Activated CD4-positive, alpha-beta T cell treated with anti-CD3 and anti-CD28 coated beads for 36 hours (primary cell): Measurements from ENCODE around the gene GRK6. TPM values are rescaled to one million over a fixed set of nuclear protein-coding genes. Genes with fewer than 3 reads are reported as not detected.

Experiments
- ATAC-seq: fragments of 200-7000 bp; cut with Tn5 transposase; one replicate; pipeline ENCODE4 v1.10.0; 2021; ENCODE audit warnings: mild to moderate bottlenecking, moderate library complexity
- CTCF ChIA-PET: fragments of 350-600 bp; sonication (Branson Sonifier 250); formaldehyde crosslinking; loops from one replicate; lab custom pipeline; 2021; ENCODE audit warnings: antibody characterized with exemption; lab: Charles Lee
- POLR2A ChIA-PET: fragments of 350-600 bp; sonication (Branson Sonifier 250); formaldehyde crosslinking; loops from one replicate; lab custom pipeline; 2021; ENCODE audit warnings: antibody characterized with exemption, inconsistent platforms; lab: Charles Lee
- DNase-seq: peaks from one replicate; pipeline ENCODE4 v3.0.0-alpha.2; 2020
- H3K27ac Mint-ChIP-seq: one replicate; pipeline ENCODE4 v1.8.0; 2021; ENCODE audit warnings: mixed read lengths
- H3K27me3 Mint-ChIP-seq: one replicate; pipeline ENCODE4 v1.8.0; 2021; ENCODE audit warnings: mixed read lengths
- H3K36me3 Mint-ChIP-seq: one replicate; pipeline ENCODE4 v1.8.0; 2021; ENCODE audit warnings: low read depth, mixed read lengths
- H3K4me1 Mint-ChIP-seq: one replicate; pipeline ENCODE4 v1.8.0; 2021; ENCODE audit warnings: mixed read lengths
- H3K4me3 Mint-ChIP-seq: one replicate; pipeline ENCODE4 v1.8.0; 2021; ENCODE audit warnings: mild to moderate bottlenecking, moderate library complexity, mixed read lengths
- H3K9me3 Mint-ChIP-seq: one replicate; pipeline ENCODE4 v1.8.0; 2021; ENCODE audit warnings: low read depth, mixed read lengths
- intact Hi-C, 2 experiments: fragments of 100-400 bp; cut with DNase I in 1 of 2; cut with micrococcal nuclease in 1 of 2; formaldehyde crosslinking; loops; one replicate each; pipeline versions ENCODE4 v1.14.2 to v1.15.1; 2022 to 2024; cut with DNase I, micrococcal nuclease
- total RNA-seq, 2 experiments: library from RNA; stranded (reverse); gene quantifications; one replicate each; pipeline ENCODE4 v1.2.3, GENCODE V29; 2021

The GRK6 gene
- total RNA-seq, 2 experiments from 2014 or later = 110 to 141 TPM

- ChIA-PET CTCF (interaction anchor here (0.5 to 1.6 kb wide), 10 partner anchors 7 to 99 kb away, joined by 3 to 6 read pairs (median 4); partner anchors contain the start of gene PFN3), POLR2A (interaction anchor here (0.7 kb wide), 1 partner anchor 44 kb away, joined by 4 read pairs; no protein-coding TSS in a partner anchor)
- H3K27ac Mint-ChIP-seq = no peak overlapping the region
- ATAC-seq (no peak), DNase-seq (no peak)
- H3K36me3 Mint-ChIP-seq = peaks cover 23% of the 10 kb centered on the region
- no peak overlapping the region for H3K4me3 Mint-ChIP-seq
- H3K4me1 Mint-ChIP-seq = peaks cover 8% of the 10 kb centered on the region
- H3K9me3 Mint-ChIP-seq = no peaks in the 10 kb centered on the region
- H3K27me3 Mint-ChIP-seq = no peaks in the 10 kb centered on the region
- intact Hi-C loops = no loop called here
These were observed 62.7 kb downstream of the GRK6 start for GRCh38 chr5:177489119-177489716.

- ChIA-PET CTCF (interaction anchor here (0.7 to 1.6 kb wide), 7 partner anchors 9 to 495 kb away, joined by 3 to 6 read pairs (median 4); partner anchors contain the start of gene PFN3), POLR2A (no interaction called here)
- intact Hi-C loops = no loop called here
- ATAC-seq (no peak), DNase-seq (no peak)
- H3K4me3 Mint-ChIP-seq = no peak overlapping the region
- no peak overlapping the region for H3K27ac Mint-ChIP-seq
- H3K4me1 Mint-ChIP-seq = peaks cover 17% of the 10 kb centered on the region
- H3K36me3 Mint-ChIP-seq = peaks cover 21% of the 10 kb centered on the region
- no peaks in the 10 kb centered on the region for H3K9me3 Mint-ChIP-seq
- H3K27me3 Mint-ChIP-seq = no peaks in the 10 kb centered on the region
These were observed 64.0 kb downstream of the GRK6 start for GRCh38 chr5:177490311-177490991.

GRCh38 chr5:177490992-177491391, 64.5 kb downstream of the GRK6 start:
- no peak overlapping the region for H3K27ac Mint-ChIP-seq
- peaks cover 21% of the 10 kb centered on the region for H3K36me3 Mint-ChIP-seq
- ATAC-seq = no peak
- H3K9me3 Mint-ChIP-seq = no peaks in the 10 kb centered on the region
- no peak overlapping the region for H3K4me3 Mint-ChIP-seq
- ChIA-PET CTCF (interaction anchor here (1.5 to 1.6 kb wide), 2 partner anchors 11 to 12 kb away, joined by 4 to 6 read pairs; no protein-coding TSS in a partner anchor), POLR2A (no interaction called here)
- peaks cover 18% of the 10 kb centered on the region for H3K4me1 Mint-ChIP-seq
- no peaks in the 10 kb centered on the region for H3K27me3 Mint-ChIP-seq
- intact Hi-C loops = no loop called here
- no peak for DNase-seq

- POLR2A ChIA-PET = no interaction called here
- CTCF ChIA-PET = interaction anchor here (1.5 to 1.6 kb wide), 2 partner anchors 10 to 12 kb away, joined by 4 to 6 read pairs; no protein-coding TSS in a partner anchor
- Mint-ChIP-seq H3K9me3 (no peaks in the 10 kb centered on the region), H3K4me3 (no peak overlapping the region), H3K36me3 (peaks cover 21% of the 10 kb centered on the region), H3K4me1 (peaks cover 21% of the 10 kb centered on the region), H3K27me3 (no peaks in the 10 kb centered on the region), H3K27ac (no peak overlapping the region)
- DNase-seq (peak; percentile 73), ATAC-seq (peak; percentile 40)
- intact Hi-C loops = no loop called here
These were observed 65.0 kb downstream of the GRK6 start for GRCh38 chr5:177491429-177491945.

- Mint-ChIP-seq H3K36me3 (peaks cover 19% of the 10 kb centered on the region), H3K4me1 (peaks cover 21% of the 10 kb centered on the region), H3K27me3 (no peaks in the 10 kb centered on the region), H3K27ac (peak overlapping the region; percentile 34), H3K9me3 (no peaks in the 10 kb centered on the region), H3K4me3 (no peak overlapping the region)
- ChIA-PET POLR2A (interaction anchor here (0.6 kb wide), 2 partner anchors 102 to 465 kb away, joined by 3 read pairs; no protein-coding TSS in a partner anchor), CTCF (interaction anchor here (0.8 to 2.4 kb wide), 9 partner anchors 9 to 120 kb away, joined by 3 to 10 read pairs (median 4); no protein-coding TSS in a partner anchor)
- intact Hi-C loops = no loop called here
- DNase-seq (no peak), ATAC-seq (no peak)
These were observed 65.7 kb downstream of the GRK6 start for GRCh38 chr5:177491983-177492746.

Other genes starting within 250 kb of the GRK6 start
- 10 to 100 TPM; 10.9 to 21.0 TPM for gene RAB24, start 123.0 kb upstream of the GRK6 start, total RNA-seq
- 100 to 1,000 TPM; 266 to 362 TPM for gene PRELID1, start 122.9 kb upstream of the GRK6 start, total RNA-seq
- 10 to 100 TPM; 21.3 to 27.2 TPM for gene MXD3, start 114.8 kb upstream of the GRK6 start, total RNA-seq
- 10 to 100 TPM; 74.5 to 92.1 TPM for gene LMAN2, start 75.0 kb upstream of the GRK6 start, total RNA-seq
- 10 to 100 TPM; 43.8 to 62.0 TPM for gene RGS14, start 68.8 kb upstream of the GRK6 start, total RNA-seq
- under 1 TPM in 1 of 2 experiments, not detected in 1; 0.14 TPM for gene SLC34A1, start 42.2 kb upstream of the GRK6 start, total RNA-seq
- gene PFN3, start 26.0 kb upstream of the GRK6 start, total RNA-seq = not detected
- 1 to 10 TPM; 3.4 to 4.9 TPM for gene F12, start 17.1 kb upstream of the GRK6 start, total RNA-seq
- gene PRR7, start 20.1 kb downstream of the GRK6 start, total RNA-seq = 10 to 100 TPM; 12.3 to 13.0 TPM
- 10 to 100 TPM; 29.5 to 41.2 TPM for gene DBN1, start 47.0 kb downstream of the GRK6 start, total RNA-seq
- 10 to 100 TPM; 41.9 to 50.2 TPM for gene PDLIM7, start 70.9 kb downstream of the GRK6 start, total RNA-seq
- 1 to 10 TPM; 4.2 to 4.8 TPM for gene DOK3, start 83.2 kb downstream of the GRK6 start, total RNA-seq
- 100 to 1,000 TPM; 192 to 197 TPM for gene DDX41, start 90.3 kb downstream of the GRK6 start, total RNA-seq
- gene FAM193B, start 127.9 kb downstream of the GRK6 start, total RNA-seq = 10 to 100 TPM; 63.6 to 77.7 TPM
- 100 to 1,000 TPM in 1 of 2 experiments, 10 to 100 TPM in 1; 83.2 to 109 TPM for gene TMED9, start 165.5 kb downstream of the GRK6 start, total RNA-seq
- 10 to 100 TPM; 16.3 to 18.1 TPM for gene B4GALT7, start 173.5 kb downstream of the GRK6 start, total RNA-seq